Thoracic aorta (tissue), 2 donors: ENCODE results near the gene TTLL11. TPM values are rescaled to one million over a fixed set of nuclear protein-coding genes. Genes with fewer than 3 reads are reported as not detected.

Source experiments
- ATAC-seq: fragments of 150-250 bp; one replicate; pipeline ENCODE4 v1.8.0; 2017; ENCODE audit warnings: low read depth; ENCODE audit not compliant: insufficient number of reproducible peaks, low FRiP score
- DNase-seq: peaks from one replicate; pipeline ENCODE4 v3.0.0-alpha.2; 2020; ENCODE audit warnings: low spot score
- H3K27ac ChIP-seq, 2 donors: fragments of 200-600 bp; sonication (generic); 1 replicate in 1 of 2; 2 replicates in 1 of 2; pipeline ENCODE4 v1.5.1; 2016; ENCODE audit warnings: mild to moderate bottlenecking in 2 of 2, moderate library complexity in 2 of 2
- H3K27me3 ChIP-seq: fragments of 200-600 bp; sonication (generic); replicated peaks from 2 replicates; pipeline ENCODE4 v1.6.0; 2016; ENCODE audit warnings: mild to moderate bottlenecking; ENCODE audit not compliant: insufficient read depth
- H3K36me3 ChIP-seq: fragments of 200-600 bp; sonication (generic); one replicate; pipeline ENCODE4 v1.5.1; 2016
- H3K4me1 ChIP-seq, 2 donors: fragments of 200-600 bp; sonication (generic); 1 replicate in 1 of 2; 2 replicates in 1 of 2; pipeline versions ENCODE4 v1.5.1 to v1.6.0; 2016; ENCODE audit warnings: low read depth in 2 of 2, mild to moderate bottlenecking in 1 of 2; ENCODE audit not compliant: control insufficient read depth in 1 of 2
- H3K4me3 ChIP-seq: fragments of 200-600 bp; sonication (generic); 2 replicates; pipeline ENCODE4 v1.5.1; 2016; ENCODE audit warnings: mild to moderate bottlenecking
- H3K9me3 ChIP-seq: fragments of 200-600 bp; sonication (generic); 2 replicates; pipeline ENCODE4 v1.5.1; 2016
- total RNA-seq, 2 donors: library from RNA; depleted of rRNA; stranded (reverse); fragments of >200 nt; gene quantifications; one replicate each; pipeline versions ENCODE4 v1.1.0 to v1.2.3, GENCODE V29; 2016
- TF ChIP-seq, protein P1 (sequence below): fragments of 200-600 bp; sonication (generic); IDR thresholded peaks from one replicate; pipeline ENCODE4 v1.5.1; 2019; ENCODE audit warnings: antibody characterized with exemption

Gene TTLL11
- total RNA-seq, 2 donors from 2014 or later, result 25.7 to 31.2 TPM

DNA sequence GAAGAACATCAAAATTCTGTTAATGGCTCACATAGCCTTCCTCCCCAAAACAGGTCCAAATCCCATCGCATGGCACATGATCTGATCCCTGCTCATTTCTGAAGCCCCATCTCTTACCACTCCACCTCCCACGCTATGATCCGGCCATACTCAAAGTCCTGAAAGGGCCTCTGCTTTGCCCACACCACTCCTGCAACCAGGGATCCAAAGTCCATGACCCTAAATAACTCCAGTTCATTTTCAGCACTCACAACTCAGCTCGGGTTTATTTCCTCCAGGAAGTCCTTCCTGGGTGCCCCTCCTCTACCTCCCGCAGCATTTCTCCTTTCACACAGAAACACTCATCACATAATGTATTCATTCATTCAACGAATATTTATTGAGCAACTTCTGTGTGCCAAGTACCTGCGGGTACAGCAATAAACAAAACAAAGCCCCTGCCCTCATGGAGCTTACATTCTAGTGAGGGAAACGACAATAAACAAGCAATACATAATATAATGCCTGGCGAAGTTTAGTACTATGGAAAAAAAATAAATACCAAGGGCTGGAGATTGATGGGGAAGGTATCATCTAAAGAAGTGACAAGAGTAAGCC lies 2.7 kb downstream of the TTLL11 start:
- peak overlapping the region; percentile 5 to 76 for H3K27ac ChIP-seq
- ATAC-seq (no peak), DNase-seq (no peak)
- H3K4me1 ChIP-seq, result peaks cover 19 to 73% of the 10 kb centered on the region in 2 donors
- peak overlapping the region; percentile 79 for H3K4me3 ChIP-seq
- H3K9me3 ChIP-seq, result no peaks in the 10 kb centered on the region
- H3K36me3 ChIP-seq, result no peaks in the 10 kb centered on the region
- TF ChIP-seq, protein P1, sequence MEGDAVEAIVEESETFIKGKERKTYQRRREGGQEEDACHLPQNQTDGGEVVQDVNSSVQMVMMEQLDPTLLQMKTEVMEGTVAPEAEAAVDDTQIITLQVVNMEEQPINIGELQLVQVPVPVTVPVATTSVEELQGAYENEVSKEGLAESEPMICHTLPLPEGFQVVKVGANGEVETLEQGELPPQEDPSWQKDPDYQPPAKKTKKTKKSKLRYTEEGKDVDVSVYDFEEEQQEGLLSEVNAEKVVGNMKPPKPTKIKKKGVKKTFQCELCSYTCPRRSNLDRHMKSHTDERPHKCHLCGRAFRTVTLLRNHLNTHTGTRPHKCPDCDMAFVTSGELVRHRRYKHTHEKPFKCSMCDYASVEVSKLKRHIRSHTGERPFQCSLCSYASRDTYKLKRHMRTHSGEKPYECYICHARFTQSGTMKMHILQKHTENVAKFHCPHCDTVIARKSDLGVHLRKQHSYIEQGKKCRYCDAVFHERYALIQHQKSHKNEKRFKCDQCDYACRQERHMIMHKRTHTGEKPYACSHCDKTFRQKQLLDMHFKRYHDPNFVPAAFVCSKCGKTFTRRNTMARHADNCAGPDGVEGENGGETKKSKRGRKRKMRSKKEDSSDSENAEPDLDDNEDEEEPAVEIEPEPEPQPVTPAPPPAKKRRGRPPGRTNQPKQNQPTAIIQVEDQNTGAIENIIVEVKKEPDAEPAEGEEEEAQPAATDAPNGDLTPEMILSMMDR, result no peak
- no peaks in the 10 kb centered on the region for H3K27me3 ChIP-seq

DNA sequence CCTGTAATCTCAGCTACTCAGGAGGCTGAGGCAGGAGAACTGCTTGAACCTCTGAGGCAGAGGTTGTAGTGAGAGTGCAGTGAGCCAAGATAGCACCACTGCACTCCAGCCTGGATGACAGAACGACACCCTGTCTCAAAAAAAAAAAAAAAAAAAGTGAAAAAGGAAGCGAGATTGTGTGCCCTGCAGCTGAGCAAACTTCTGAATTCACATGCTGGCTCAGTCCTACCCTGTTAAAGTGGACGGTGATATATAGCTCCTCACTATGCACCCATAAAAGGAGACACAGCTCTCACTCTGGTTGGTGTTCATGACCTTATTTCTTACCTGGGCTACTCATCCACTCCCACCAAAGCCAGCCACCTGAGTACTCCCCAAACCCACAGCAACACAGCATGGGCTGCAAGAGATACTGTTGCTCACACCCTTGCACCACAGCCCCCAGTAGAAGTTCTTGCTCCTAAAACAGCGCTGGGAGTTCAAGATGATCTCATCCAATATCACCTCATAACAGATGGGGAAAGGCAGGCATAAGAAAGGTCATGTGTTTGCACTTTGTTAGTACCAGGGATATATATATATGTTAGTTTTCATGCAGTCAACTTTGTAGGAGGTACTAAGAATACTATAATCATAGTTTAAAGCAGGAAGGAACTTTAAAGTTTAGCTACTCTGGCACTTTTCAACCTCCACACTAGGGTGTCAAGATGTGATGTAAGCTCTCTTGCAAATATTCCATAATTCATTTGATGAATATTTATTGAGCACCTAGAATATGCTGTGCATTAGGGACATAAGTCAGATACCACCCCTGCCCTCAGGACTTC lies 4.0 kb downstream of the TTLL11 start:
- TF ChIP-seq, protein P1, result no peak
- Histone ChIP-seq H3K27me3 (no peaks in the 10 kb centered on the region), H3K9me3 (no peaks in the 10 kb centered on the region), H3K27ac (peak overlapping the region; percentile 87), H3K36me3 (no peaks in the 10 kb centered on the region), H3K4me3 (no peak overlapping the region), H3K4me1 (peaks cover 25 to 86% of the 10 kb centered on the region in 2 donors)
- ATAC-seq, result no peak
- DNase-seq, result no peak

DNA sequence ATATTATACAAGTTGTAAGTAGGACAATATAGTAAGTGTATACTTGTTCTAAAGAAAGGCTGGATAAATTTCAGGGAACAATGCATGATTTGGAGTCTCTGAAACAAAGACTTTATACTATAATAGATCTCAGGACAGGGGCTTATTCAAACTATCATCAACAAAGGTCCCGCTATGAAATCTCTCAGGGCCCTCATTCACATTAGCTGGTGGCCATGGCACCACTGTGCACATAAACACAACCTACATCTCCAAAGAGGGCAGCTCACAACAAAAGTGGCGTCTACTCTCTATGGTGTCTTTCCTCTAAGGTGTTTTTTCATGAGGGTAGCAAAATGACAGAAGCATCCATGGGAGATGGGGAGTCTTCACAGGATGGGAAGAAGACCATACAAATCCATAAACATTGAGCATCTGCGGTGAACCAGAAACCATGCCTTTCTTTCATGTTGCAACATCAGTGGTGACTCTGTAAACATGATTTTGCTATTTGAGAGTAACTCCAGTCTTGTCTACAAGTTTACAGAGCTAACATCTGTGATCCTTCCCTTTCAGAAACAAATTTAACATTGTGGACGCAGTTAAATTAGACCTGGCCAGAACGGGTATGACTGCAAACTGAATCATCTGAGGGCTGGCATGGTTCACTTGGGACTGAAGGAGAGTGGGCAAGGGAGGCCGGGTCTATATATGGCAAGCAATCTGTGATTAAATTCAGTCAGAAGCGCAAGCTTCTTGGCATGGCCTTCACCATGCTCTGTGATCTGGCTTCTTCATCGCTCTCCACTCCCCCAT lies 5.5 kb downstream of the TTLL11 start:
- Histone ChIP-seq H3K36me3 (no peaks in the 10 kb centered on the region), H3K27me3 (no peaks in the 10 kb centered on the region), H3K4me1 (peaks cover 25 to 92% of the 10 kb centered on the region in 2 donors), H3K27ac (peak overlapping the region; percentile 87), H3K4me3 (peak overlapping the region; percentile 9), H3K9me3 (no peaks in the 10 kb centered on the region)
- DNase-seq (peak; percentile 59), ATAC-seq (peak; percentile 79)
- TF ChIP-seq, protein P1, result no peak

DNA sequence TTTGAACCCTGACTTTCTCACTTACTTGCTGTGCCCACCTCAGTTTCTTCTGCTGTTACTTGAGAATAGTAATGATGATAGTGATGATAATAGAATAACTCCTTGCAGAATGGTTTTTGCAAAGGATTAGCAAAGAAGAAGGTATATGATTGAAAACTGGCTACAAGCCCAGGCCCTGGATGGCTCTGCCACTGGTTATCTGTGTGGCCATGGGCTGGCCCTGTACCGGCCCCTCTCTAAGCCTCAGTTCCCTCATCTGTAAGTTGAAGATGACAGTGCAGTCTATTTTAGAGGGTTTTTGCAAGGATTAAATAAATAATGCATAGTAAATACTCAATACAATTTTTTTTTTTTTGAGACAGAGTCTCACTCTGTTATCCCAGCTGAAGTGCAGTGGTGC lies 6.2 kb downstream of the TTLL11 start:
- TF ChIP-seq, protein P1, result no peak
- H3K9me3 ChIP-seq, result no peaks in the 10 kb centered on the region
- H3K4me1 ChIP-seq, result peaks cover 24 to 93% of the 10 kb centered on the region in 2 donors
- no peak overlapping the region for H3K4me3 ChIP-seq
- ATAC-seq (no peak), DNase-seq (no peak)
- peak overlapping the region; percentile 87 for H3K27ac ChIP-seq
- H3K36me3 ChIP-seq, result no peaks in the 10 kb centered on the region
- H3K27me3 ChIP-seq, result no peaks in the 10 kb centered on the region

DNA sequence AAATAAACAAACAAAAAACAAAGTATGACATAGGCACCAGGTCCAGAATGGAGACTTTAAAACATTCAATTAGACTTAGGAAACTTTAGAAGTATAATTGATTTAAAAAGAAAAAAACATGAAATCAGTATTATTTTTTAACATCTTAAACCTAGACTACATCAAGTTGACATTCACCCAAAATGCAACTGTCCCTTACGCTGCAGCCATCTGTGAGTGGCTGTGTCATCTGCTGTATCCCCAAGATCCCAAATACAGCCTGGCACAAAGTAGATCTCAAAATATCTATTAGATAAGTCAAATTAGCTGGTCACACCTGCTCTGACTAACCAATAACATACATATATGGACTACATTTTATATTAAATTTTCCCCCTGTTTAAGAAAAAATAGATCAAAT lies 7.8 kb downstream of the TTLL11 start:
- Histone ChIP-seq H3K4me3 (no peak overlapping the region), H3K27me3 (no peaks in the 10 kb centered on the region), H3K9me3 (no peaks in the 10 kb centered on the region), H3K27ac (peak overlapping the region; percentile 57 to 87), H3K4me1 (peaks cover 33 to 92% of the 10 kb centered on the region in 2 donors), H3K36me3 (no peaks in the 10 kb centered on the region)
- no peak for ATAC-seq
- TF ChIP-seq, protein P1, result no peak
- no peak for DNase-seq
